ENCODE results near the gene NCMAP.

DNA sequence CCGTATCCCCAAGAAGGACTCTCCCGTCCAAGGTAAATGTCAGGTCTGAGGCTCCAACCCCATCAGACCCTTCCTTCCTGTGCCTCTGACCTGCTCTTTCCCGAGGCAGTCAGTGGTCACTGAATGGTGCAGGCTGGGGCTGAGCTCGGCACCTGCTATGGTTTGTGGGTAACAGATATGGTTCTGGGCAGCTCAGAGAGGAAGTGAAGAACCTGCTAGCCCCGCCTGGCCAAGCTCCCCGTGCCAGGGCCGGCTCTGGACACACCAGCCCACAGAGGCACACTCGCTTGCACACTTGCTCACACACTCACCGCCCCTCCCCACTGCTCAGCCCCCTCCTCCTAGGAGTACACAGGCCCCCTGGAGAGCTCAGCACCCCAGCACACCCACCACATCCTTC is 16.4 kb downstream of the NCMAP start:
- no peak for TF ChIP-seq POLR2AphosphoS5 (IDR thresholded peaks at IDR 0.05)
- TF ChIP-seq, protein P1, sequence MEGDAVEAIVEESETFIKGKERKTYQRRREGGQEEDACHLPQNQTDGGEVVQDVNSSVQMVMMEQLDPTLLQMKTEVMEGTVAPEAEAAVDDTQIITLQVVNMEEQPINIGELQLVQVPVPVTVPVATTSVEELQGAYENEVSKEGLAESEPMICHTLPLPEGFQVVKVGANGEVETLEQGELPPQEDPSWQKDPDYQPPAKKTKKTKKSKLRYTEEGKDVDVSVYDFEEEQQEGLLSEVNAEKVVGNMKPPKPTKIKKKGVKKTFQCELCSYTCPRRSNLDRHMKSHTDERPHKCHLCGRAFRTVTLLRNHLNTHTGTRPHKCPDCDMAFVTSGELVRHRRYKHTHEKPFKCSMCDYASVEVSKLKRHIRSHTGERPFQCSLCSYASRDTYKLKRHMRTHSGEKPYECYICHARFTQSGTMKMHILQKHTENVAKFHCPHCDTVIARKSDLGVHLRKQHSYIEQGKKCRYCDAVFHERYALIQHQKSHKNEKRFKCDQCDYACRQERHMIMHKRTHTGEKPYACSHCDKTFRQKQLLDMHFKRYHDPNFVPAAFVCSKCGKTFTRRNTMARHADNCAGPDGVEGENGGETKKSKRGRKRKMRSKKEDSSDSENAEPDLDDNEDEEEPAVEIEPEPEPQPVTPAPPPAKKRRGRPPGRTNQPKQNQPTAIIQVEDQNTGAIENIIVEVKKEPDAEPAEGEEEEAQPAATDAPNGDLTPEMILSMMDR (IDR thresholded peaks at IDR 0.05): no peak
- no peak for TF ChIP-seq POLR2A (IDR thresholded peaks at IDR 0.05)
- TF ChIP-seq EP300 (IDR thresholded peaks at IDR 0.05): no peak

Data from gastroesophageal sphincter (tissue), 3 donors.